KMS-11 (cell line): Measurements from ENCODE around the gene ZG16.

Source experiments
- H2AFZ ChIP-seq: fragments of 200-600 bp; sonication (generic); 2 replicates; pipeline ENCODE4 v1.6.1; 2016; ENCODE audit warnings: antibody characterized with exemption, mixed run types, low read depth
- H3K27ac ChIP-seq: fragments of 200-600 bp; sonication (generic); 2 replicates; pipeline ENCODE4 v1.6.1; 2016; ENCODE audit warnings: mild to moderate bottlenecking, mixed run types
- H3K27me3 ChIP-seq: fragments of 200-600 bp; sonication (generic); 2 replicates; pipeline ENCODE4 v1.6.1; 2017; ENCODE audit warnings: mild to moderate bottlenecking, low read depth, mixed run types, moderate library complexity; ENCODE audit not compliant: insufficient read depth
- H3K36me3 ChIP-seq: fragments of 200-600 bp; sonication (generic); 2 replicates; pipeline ENCODE4 v1.6.1; 2017; ENCODE audit warnings: mild to moderate bottlenecking, mixed run types; ENCODE audit not compliant: insufficient read depth
- H3K4me1 ChIP-seq: fragments of 200-600 bp; sonication (generic); 2 replicates; pipeline ENCODE4 v1.6.1; 2016; ENCODE audit warnings: mild to moderate bottlenecking, low read depth, mixed run types; ENCODE audit not compliant: poor library complexity, severe bottlenecking
- H3K4me2 ChIP-seq: fragments of 200-600 bp; sonication (generic); 2 replicates; pipeline ENCODE4 v1.7.0; 2016; ENCODE audit warnings: mild to moderate bottlenecking, mixed run types
- H3K4me3 ChIP-seq: fragments of 200-600 bp; sonication (generic); IDR thresholded peaks from 2 replicates; pipeline ENCODE4 v1.6.1; 2017; ENCODE audit warnings: low read depth, low read length, mixed read lengths; ENCODE audit not compliant: insufficient read depth
- H3K79me2 ChIP-seq: fragments of 200-600 bp; sonication (generic); 2 replicates; pipeline ENCODE4 v1.6.1; 2016; ENCODE audit warnings: low read depth, mixed run types; ENCODE audit not compliant: insufficient read depth
- H3K9ac ChIP-seq: fragments of 200-600 bp; sonication (generic); 2 replicates; pipeline ENCODE4 v1.6.1; 2016; ENCODE audit warnings: mild to moderate bottlenecking, mixed run types
- H4K20me1 ChIP-seq: fragments of 200-600 bp; sonication (generic); 2 replicates; pipeline ENCODE4 v1.6.1; 2016; ENCODE audit warnings: mild to moderate bottlenecking, mixed run types; ENCODE audit not compliant: insufficient read depth
- CTCF ChIP-seq: fragments of 200-600 bp; sonication (generic); conservative IDR thresholded peaks from 2 replicates; pipeline ENCODE4 v1.6.1; 2017; ENCODE audit warnings: low read depth, mild to moderate bottlenecking, antibody characterized with exemption, low read length, moderate library complexity, mixed read lengths

The ZG16 gene

GRCh38 chr16:29831490-29831889, 53.4 kb downstream of the ZG16 start:
- H3K4me1 ChIP-seq = no peaks in the 10 kb centered on the region
- no peak overlapping the region for H3K4me3 ChIP-seq
- no peak overlapping the region for H3K4me2 ChIP-seq
- TF ChIP-seq CTCF = no peak
- no peak overlapping the region for H2AFZ ChIP-seq
- no peaks in the 10 kb centered on the region for H4K20me1 ChIP-seq
- no peaks in the 10 kb centered on the region for H3K79me2 ChIP-seq
- H3K36me3 ChIP-seq = no peaks in the 10 kb centered on the region
- H3K27ac ChIP-seq = no peak overlapping the region
- no peak overlapping the region for H3K9ac ChIP-seq
- H3K27me3 ChIP-seq = no peaks in the 10 kb centered on the region
